Ishikawa (cell line): ENCODE results near the gene CCDC78.

Experiments
- CEBPB ChIP-seq: IDR thresholded peaks from 2 replicates; pipeline ENCODE4 v1.6.1; 2012
- CREB1 ChIP-seq: IDR thresholded peaks from 2 replicates; pipeline ENCODE4 v1.6.1; 2012; ENCODE audit warnings: low read depth
- EGR1 ChIP-seq: IDR thresholded peaks from 2 replicates; pipeline ENCODE4 v1.6.1; 2012
- EP300 ChIP-seq: IDR thresholded peaks from 2 replicates; pipeline ENCODE4 v1.6.1; 2012; ENCODE audit warnings: borderline replicate concordance
- FOXM1 ChIP-seq: IDR thresholded peaks from 2 replicates; pipeline ENCODE4 v1.6.1; 2012; ENCODE audit warnings: low read depth, borderline replicate concordance
- MAX ChIP-seq: IDR thresholded peaks from 2 replicates; pipeline ENCODE4 v1.6.1; 2012
- NFIC ChIP-seq: IDR thresholded peaks from 2 replicates; pipeline ENCODE4 v1.6.1; 2012
- RAD21 ChIP-seq: IDR thresholded peaks from 2 replicates; pipeline ENCODE4 v1.6.1; 2012; ENCODE audit warnings: low read depth
- TAF1 ChIP-seq: IDR thresholded peaks from 2 replicates; pipeline ENCODE4 v1.6.1; 2012; ENCODE audit warnings: low read depth, mild to moderate bottlenecking
- TCF12 ChIP-seq: IDR thresholded peaks from 2 replicates; pipeline ENCODE4 v1.6.1; 2012; ENCODE audit warnings: low read depth
- TEAD4 ChIP-seq: IDR thresholded peaks from 2 replicates; pipeline ENCODE4 v1.6.1; 2012
- USF1 ChIP-seq: IDR thresholded peaks from 2 replicates; pipeline ENCODE4 v1.6.1; 2012
- YY1 ChIP-seq: IDR thresholded peaks from 2 replicates; pipeline ENCODE4 v1.6.1; 2012; ENCODE audit warnings: low read depth
- ZBTB7A ChIP-seq: IDR thresholded peaks from 2 replicates; pipeline ENCODE4 v1.6.1; 2012; ENCODE audit warnings: low read depth
- TF ChIP-seq, protein P1 (sequence below): IDR thresholded peaks from 2 replicates; pipeline ENCODE4 v1.6.1; 2012; ENCODE audit warnings: low read depth, mild to moderate bottlenecking

Gene CCDC78

GRCh38 chr16:687499-687898, 38.7 kb downstream of the CCDC78 start:
- TF ChIP-seq FOXM1 (no peak), CREB1 (no peak), TAF1 (no peak)

DNA sequence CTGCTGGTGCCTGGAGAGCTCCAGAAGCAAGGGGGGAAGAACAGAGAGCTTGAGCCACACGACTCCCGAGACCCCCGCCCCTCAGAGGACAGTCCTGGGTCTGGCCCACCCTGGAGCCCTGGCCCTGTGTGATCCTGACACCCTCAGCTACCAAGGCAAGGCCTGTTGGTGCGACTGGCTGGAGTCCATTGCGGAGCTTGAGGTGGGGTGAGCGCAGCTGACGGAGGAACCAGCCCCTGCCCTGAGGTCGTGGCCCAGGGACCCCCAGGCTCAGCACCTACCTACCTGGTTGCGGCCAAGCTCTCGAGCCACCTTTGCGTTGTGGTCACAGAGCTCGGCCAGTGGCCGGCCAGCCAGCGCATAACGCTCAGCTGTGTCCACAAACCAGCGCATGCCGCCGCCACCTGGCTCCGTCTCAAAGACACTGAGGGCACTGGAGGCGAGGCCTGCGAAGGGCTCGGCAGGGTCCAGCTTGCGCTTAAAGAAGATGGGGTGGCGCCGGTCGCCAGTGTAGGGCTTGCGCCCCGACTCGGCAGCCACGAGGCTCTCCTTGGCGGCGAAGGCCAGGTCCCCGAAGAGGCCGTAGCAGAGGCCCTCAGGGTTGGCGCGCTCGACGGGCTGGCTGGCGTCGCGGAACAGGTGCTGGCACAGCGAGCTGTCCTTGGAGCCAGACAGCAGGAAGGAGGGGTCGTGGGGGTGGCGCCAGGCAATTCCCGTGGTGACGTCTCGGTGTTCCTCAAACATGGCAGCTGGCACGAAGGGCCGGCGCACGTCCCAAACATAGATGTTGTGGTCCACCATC, 39.6 kb downstream of the CCDC78 start:
- TF ChIP-seq EP300 (no peak), ZBTB7A (no peak), EGR1 (no peak), FOXM1 (no peak), CREB1 (no peak)

- TF ChIP-seq TEAD4 (no peak), CEBPB (no peak), MAX (no peak; the same call in 1 of the 2 replicates), RAD21 (0 out of 2 replicates have a peak, but pooled peaks have one; percentile 12), EGR1 (no peak), YY1 (no peak), USF1 (no peak)
- TF ChIP-seq, protein P1, sequence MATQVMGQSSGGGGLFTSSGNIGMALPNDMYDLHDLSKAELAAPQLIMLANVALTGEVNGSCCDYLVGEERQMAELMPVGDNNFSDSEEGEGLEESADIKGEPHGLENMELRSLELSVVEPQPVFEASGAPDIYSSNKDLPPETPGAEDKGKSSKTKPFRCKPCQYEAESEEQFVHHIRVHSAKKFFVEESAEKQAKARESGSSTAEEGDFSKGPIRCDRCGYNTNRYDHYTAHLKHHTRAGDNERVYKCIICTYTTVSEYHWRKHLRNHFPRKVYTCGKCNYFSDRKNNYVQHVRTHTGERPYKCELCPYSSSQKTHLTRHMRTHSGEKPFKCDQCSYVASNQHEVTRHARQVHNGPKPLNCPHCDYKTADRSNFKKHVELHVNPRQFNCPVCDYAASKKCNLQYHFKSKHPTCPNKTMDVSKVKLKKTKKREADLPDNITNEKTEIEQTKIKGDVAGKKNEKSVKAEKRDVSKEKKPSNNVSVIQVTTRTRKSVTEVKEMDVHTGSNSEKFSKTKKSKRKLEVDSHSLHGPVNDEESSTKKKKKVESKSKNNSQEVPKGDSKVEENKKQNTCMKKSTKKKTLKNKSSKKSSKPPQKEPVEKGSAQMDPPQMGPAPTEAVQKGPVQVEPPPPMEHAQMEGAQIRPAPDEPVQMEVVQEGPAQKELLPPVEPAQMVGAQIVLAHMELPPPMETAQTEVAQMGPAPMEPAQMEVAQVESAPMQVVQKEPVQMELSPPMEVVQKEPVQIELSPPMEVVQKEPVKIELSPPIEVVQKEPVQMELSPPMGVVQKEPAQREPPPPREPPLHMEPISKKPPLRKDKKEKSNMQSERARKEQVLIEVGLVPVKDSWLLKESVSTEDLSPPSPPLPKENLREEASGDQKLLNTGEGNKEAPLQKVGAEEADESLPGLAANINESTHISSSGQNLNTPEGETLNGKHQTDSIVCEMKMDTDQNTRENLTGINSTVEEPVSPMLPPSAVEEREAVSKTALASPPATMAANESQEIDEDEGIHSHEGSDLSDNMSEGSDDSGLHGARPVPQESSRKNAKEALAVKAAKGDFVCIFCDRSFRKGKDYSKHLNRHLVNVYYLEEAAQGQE = no peak
These were observed 40.3 kb downstream of the CCDC78 start for GRCh38 chr16:685967-686366.

- TF ChIP-seq, protein P1 = no peak
- no peak for TF ChIP-seq CEBPB
- no peak for TF ChIP-seq TEAD4
- no peak for TF ChIP-seq YY1
- no peak for TF ChIP-seq TCF12
- TF ChIP-seq EGR1 = no peak
- TF ChIP-seq USF1 = no peak
- TF ChIP-seq RAD21 = no peak
- TF ChIP-seq ZBTB7A = no peak
- TF ChIP-seq FOXM1 = no peak
- no peak for TF ChIP-seq MAX
- TF ChIP-seq NFIC = no peak
- TF ChIP-seq EP300 = no peak
These were observed 41.1 kb downstream of the CCDC78 start for GRCh38 chr16:684961-685696.

- TF ChIP-seq TEAD4 = peak; percentile 0; the same call in 1 of the 2 replicates
- no peak for TF ChIP-seq CEBPB
- TF ChIP-seq ZBTB7A = no peak
- no peak for TF ChIP-seq EGR1
- TF ChIP-seq, protein P1 = no peak
- TF ChIP-seq MAX = peak; percentile 95
- peak; percentile 69; the same call in 1 of the 2 replicates for TF ChIP-seq TCF12
- no peak for TF ChIP-seq RAD21
- TF ChIP-seq FOXM1 = peak; percentile 26; the same call in 1 of the 2 replicates
- TF ChIP-seq CREB1 = peak; percentile 76
- peak; percentile 74 for TF ChIP-seq USF1
- TF ChIP-seq EP300 = peak; percentile 19; the same call in 1 of the 2 replicates
- peak; percentile 92 for TF ChIP-seq YY1
- TF ChIP-seq TAF1 = peak; percentile 86
- TF ChIP-seq NFIC = peak; percentile 38; the same call in 1 of the 2 replicates
These were observed 42.0 kb downstream of the CCDC78 start, which contains the start of gene JMJD8 for GRCh38 chr16:684071-684794. Gene JMJD8, minus strand, starts transcription at chr16:684334. Its CDS starts 15 bp downstream, at chr16:684319.
